Progenitor cell of endocrine pancreas (in vitro differentiated cells): Measurements from ENCODE around the gene SNX9. TPM values are rescaled to one million over a fixed set of nuclear protein-coding genes. Genes with fewer than 3 reads are reported as not detected.

ENCODE experiments used
- DNase-seq: peaks from one replicate; pipeline ENCODE4 v3.0.0; 2021; ENCODE audit warnings: low spot score; ENCODE audit not compliant: unreplicated experiment
- H3K27ac Mint-ChIP-seq: 2 replicates; pipeline ENCODE4 v1.8.0; 2021; ENCODE audit warnings: mild to moderate bottlenecking, moderate library complexity, mixed read lengths
- H3K27me3 Mint-ChIP-seq: 2 replicates; pipeline ENCODE4 v1.8.0; 2021; ENCODE audit warnings: mixed read lengths
- H3K36me3 Mint-ChIP-seq: 2 replicates; pipeline ENCODE4 v1.8.0; 2022; ENCODE audit warnings: mixed read lengths; ENCODE audit not compliant: insufficient read depth
- H3K4me1 Mint-ChIP-seq: 2 replicates; pipeline ENCODE4 v1.8.0; 2021; ENCODE audit warnings: low read depth, mixed read lengths
- H3K4me3 Mint-ChIP-seq: 2 replicates; pipeline ENCODE4 v1.8.0; 2021; ENCODE audit warnings: low read depth, mild to moderate bottlenecking, moderate library complexity, mixed read lengths
- H3K9me3 Mint-ChIP-seq: 2 replicates; pipeline ENCODE4 v1.8.0; 2021; ENCODE audit warnings: low read depth, mixed read lengths
- total RNA-seq: library from RNA; stranded (reverse); gene quantifications from 2 replicates; pipeline ENCODE4 v1.2.1, GENCODE V29; 2021
- TF ChIP-seq, protein P1 (sequence below): fragments of 200-600 bp; sonication (generic); IDR thresholded peaks from one replicate; pipeline ENCODE4 v1.5.0; 2021; ENCODE audit warnings: antibody characterized with exemption, mild to moderate bottlenecking; ENCODE audit not compliant: unreplicated experiment

The SNX9 gene
- total RNA-seq, 1 donor from 2014 or later: 29.3 TPM

GRCh38 chr6:157925771-157926170, 102.7 kb downstream of the SNX9 start:
- Mint-ChIP-seq H3K9me3 (no peaks in the 10 kb centered on the region), H3K4me1 (no peaks in the 10 kb centered on the region), H3K27me3 (no peaks in the 10 kb centered on the region), H3K36me3 (peaks cover 27% of the 10 kb centered on the region), H3K4me3 (no peak overlapping the region), H3K27ac (no peak overlapping the region)
- DNase-seq: no peak
- TF ChIP-seq, protein P1, sequence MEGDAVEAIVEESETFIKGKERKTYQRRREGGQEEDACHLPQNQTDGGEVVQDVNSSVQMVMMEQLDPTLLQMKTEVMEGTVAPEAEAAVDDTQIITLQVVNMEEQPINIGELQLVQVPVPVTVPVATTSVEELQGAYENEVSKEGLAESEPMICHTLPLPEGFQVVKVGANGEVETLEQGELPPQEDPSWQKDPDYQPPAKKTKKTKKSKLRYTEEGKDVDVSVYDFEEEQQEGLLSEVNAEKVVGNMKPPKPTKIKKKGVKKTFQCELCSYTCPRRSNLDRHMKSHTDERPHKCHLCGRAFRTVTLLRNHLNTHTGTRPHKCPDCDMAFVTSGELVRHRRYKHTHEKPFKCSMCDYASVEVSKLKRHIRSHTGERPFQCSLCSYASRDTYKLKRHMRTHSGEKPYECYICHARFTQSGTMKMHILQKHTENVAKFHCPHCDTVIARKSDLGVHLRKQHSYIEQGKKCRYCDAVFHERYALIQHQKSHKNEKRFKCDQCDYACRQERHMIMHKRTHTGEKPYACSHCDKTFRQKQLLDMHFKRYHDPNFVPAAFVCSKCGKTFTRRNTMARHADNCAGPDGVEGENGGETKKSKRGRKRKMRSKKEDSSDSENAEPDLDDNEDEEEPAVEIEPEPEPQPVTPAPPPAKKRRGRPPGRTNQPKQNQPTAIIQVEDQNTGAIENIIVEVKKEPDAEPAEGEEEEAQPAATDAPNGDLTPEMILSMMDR: no peak

DNA sequence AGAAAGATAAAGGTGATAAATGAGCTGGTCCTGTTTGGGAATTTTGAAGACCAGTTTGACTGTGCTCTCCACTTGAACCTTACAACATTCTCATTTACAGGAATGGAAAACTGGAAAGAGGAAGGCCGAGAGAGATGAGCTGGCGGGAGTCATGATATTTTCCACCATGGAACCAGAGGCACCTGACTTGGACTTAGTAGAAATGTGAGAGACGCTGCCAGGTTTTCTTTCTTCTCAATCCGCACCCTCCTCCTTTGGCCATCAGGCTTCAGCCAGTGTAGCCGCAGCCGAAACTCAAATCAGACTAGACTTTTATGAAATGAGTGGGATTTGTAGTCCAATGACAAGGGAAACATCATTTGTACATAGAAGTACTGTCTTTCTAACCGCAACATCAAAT, 104.0 kb downstream of the SNX9 start:
- Mint-ChIP-seq H3K4me3 (no peak overlapping the region), H3K4me1 (no peaks in the 10 kb centered on the region), H3K27me3 (no peaks in the 10 kb centered on the region), H3K9me3 (no peaks in the 10 kb centered on the region), H3K36me3 (peaks cover 25% of the 10 kb centered on the region), H3K27ac (no peak overlapping the region)
- DNase-seq: no peak
- TF ChIP-seq, protein P1: no peak

GRCh38 chr6:157928428-157928827, 105.4 kb downstream of the SNX9 start:
- no peak for DNase-seq
- no peak overlapping the region for H3K27ac Mint-ChIP-seq
- no peak overlapping the region for H3K4me3 Mint-ChIP-seq
- H3K9me3 Mint-ChIP-seq: no peaks in the 10 kb centered on the region
- H3K4me1 Mint-ChIP-seq: no peaks in the 10 kb centered on the region
- TF ChIP-seq, protein P1: no peak
- H3K36me3 Mint-ChIP-seq: peaks cover 24% of the 10 kb centered on the region
- H3K27me3 Mint-ChIP-seq: no peaks in the 10 kb centered on the region

- Mint-ChIP-seq H3K36me3 (peaks cover 23% of the 10 kb centered on the region), H3K4me3 (no peak overlapping the region), H3K27me3 (no peaks in the 10 kb centered on the region), H3K27ac (no peak overlapping the region), H3K4me1 (no peaks in the 10 kb centered on the region), H3K9me3 (no peaks in the 10 kb centered on the region)
- no peak for DNase-seq
- TF ChIP-seq, protein P1: no peak
Observed at GRCh38 chr6:157929076-157929475, 106.0 kb downstream of the SNX9 start.

DNA sequence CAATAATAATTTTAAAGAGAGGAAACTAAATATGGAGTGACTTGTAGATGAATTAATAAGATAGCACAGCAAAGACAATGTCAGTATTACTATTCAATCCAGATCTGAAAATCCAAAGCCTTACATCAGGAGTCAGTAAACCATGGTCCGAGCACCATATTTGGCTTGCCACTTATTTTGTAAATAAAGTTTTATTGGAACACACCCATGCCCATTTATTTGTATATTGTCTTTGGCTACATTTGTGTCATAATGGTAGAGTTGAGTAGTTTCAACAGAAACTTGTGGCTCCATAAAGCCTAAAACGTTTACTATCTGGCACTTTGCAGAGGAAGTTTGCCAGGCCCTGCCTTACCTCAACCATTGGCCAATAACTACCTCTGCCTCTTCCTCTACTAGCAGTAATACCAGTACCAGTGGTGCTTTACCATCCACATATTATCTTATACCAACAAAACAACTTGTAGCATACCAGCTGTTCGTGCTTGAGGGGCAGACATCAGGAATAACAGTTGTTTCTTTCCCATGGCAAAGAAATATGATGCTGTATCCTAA, 106.8 kb downstream of the SNX9 start:
- H3K36me3 Mint-ChIP-seq: peaks cover 24% of the 10 kb centered on the region
- no peaks in the 10 kb centered on the region for H3K27me3 Mint-ChIP-seq
- H3K4me3 Mint-ChIP-seq: no peak overlapping the region
- no peak for DNase-seq
- H3K27ac Mint-ChIP-seq: no peak overlapping the region
- no peaks in the 10 kb centered on the region for H3K9me3 Mint-ChIP-seq
- TF ChIP-seq, protein P1: no peak
- no peaks in the 10 kb centered on the region for H3K4me1 Mint-ChIP-seq
